K562 (cell line): ENCODE measurements around the gene DCLK1. TPM values are rescaled to one million over a fixed set of nuclear protein-coding genes. Genes with fewer than 3 reads are reported as not detected.

Experiments used
- ATAC-seq: fragments of 200-7000 bp; cut with Tn5 transposase; 3 replicates; pipeline ENCODE4 v1.9.1; 2020; ENCODE audit warnings: moderate library complexity
- BruUV-seq: library from RNA; stranded (reverse); fragments of 400-500 nt; replicated peaks from 2 replicates; lab custom pipeline; 2021; lab: Mats Ljungman, UMichigan
- CTCF ChIA-PET: fragments of 300-600 bp; formaldehyde crosslinking; extraction: SDS; loops from one replicate; lab custom pipeline; 2021; ENCODE audit warnings: low intra/inter-chr PET ratio; lab: Yijun Ruan, JAX
- POLR2A ChIA-PET: fragments of 300-600, 350-650 bp; sonication (Branson Sonifier 250); formaldehyde crosslinking; extraction: SDS; loops from one replicate; lab custom pipeline; 2021; ENCODE audit warnings: antibody characterized with exemption, inconsistent platforms; lab: Yijun Ruan, JAX
- DNase-seq, 4 experiments: peaks; one replicate each; pipeline versions ENCODE4 v3.0.0 to v3.0.0-alpha.2; 2011 to 2018; ENCODE audit warnings: low spot score in 3 of 4, mixed read lengths in 3 of 4; ENCODE audit errors: extremely low read depth in 1 of 4
- FAIRE-seq: peaks from 2 replicates; lab custom pipeline; 2011; peaks lifted over from hg19 to GRCh38; lab: Jason Lieb, UNC
- H2AFZ ChIP-seq: 2 replicates; pipeline ENCODE4 v1.6.0; 2011; ENCODE audit warnings: low read depth, low read length, control low read depth, inconsistent platforms
- H3K27ac ChIP-seq: fragments of 200-600 bp; 3 replicates; pipeline ENCODE4 v1.8.0; 2011; ENCODE audit warnings: low read depth, mild to moderate bottlenecking, control low read depth, inconsistent platforms, low read length, moderate library complexity, mixed read lengths; ENCODE audit errors: extremely low read depth
- H3K27me3 ChIP-seq, 2 experiments: fragments of 300-600 bp in 1 of 2; 2 replicates in 1 of 2; 3 replicates in 1 of 2; pipeline versions ENCODE4 v1.6.0 to v1.8.0; 2011; ENCODE audit warnings: inconsistent platforms in 2 of 2, low read length in 2 of 2, mild to moderate bottlenecking in 1 of 2, mixed read lengths in 1 of 2, moderate library complexity in 1 of 2; ENCODE audit not compliant: control insufficient read depth in 2 of 2, insufficient read depth in 2 of 2
- H3K36me3 ChIP-seq: fragments of 300-600 bp; 3 replicates; pipeline ENCODE4 v1.8.0; 2011; ENCODE audit warnings: mild to moderate bottlenecking, low read length, inconsistent platforms; ENCODE audit not compliant: control insufficient read depth, insufficient read depth
- H3K4me1 ChIP-seq, 2 experiments: fragments of 200-600 bp in 1 of 2; replicated peaks in 1 of 2; 2 replicates in 1 of 2; 3 replicates in 1 of 2; pipeline versions ENCODE4 v1.5.1 to v1.8.0; 2011; ENCODE audit warnings: inconsistent platforms in 2 of 2, low read length in 2 of 2, mild to moderate bottlenecking in 1 of 2, mixed read lengths in 1 of 2, moderate library complexity in 1 of 2; ENCODE audit not compliant: control insufficient read depth in 2 of 2, insufficient read depth in 2 of 2
- H3K4me2 ChIP-seq: 2 replicates; pipeline ENCODE4 v1.6.1; 2011; ENCODE audit warnings: low read length, control low read depth, inconsistent platforms, mixed read lengths; ENCODE audit not compliant: insufficient read depth
- H3K4me3 ChIP-seq: fragments of 200-600 bp; sonication (generic), shearing (Covaris generic); 2 replicates; pipeline ENCODE4 v1.5.1; 2016; ENCODE audit warnings: control low read depth, inconsistent platforms
- H3K79me2 ChIP-seq: fragments of 200-600 bp; 3 replicates; pipeline ENCODE4 v1.8.0; 2011; ENCODE audit warnings: low read length, inconsistent platforms; ENCODE audit not compliant: control insufficient read depth, insufficient read depth
- H3K9ac ChIP-seq, 2 experiments: 2 replicates each; pipeline versions ENCODE4 v1.6.0 to v1.6.1; 2011; ENCODE audit warnings: low read depth in 2 of 2, low read length in 2 of 2, control low read depth in 1 of 2, inconsistent platforms in 1 of 2, mild to moderate bottlenecking in 1 of 2, mixed read lengths in 1 of 2; ENCODE audit not compliant: insufficient read depth in 1 of 2
- H3K9me1 ChIP-seq: one replicate; pipeline ENCODE4 v1.6.0; 2011; ENCODE audit warnings: inconsistent platforms, mild to moderate bottlenecking, low read length, moderate library complexity; ENCODE audit not compliant: control insufficient read depth, insufficient read depth
- H3K9me3 ChIP-seq: replicated peaks from 2 replicates; pipeline ENCODE4 v1.5.1; 2011; ENCODE audit warnings: low read depth, low read length, inconsistent platforms; ENCODE audit not compliant: control insufficient read depth, insufficient read depth
- H4K20me1 ChIP-seq: replicated peaks from 2 replicates; pipeline ENCODE4 v1.6.1; 2011; ENCODE audit warnings: low read length, inconsistent platforms, mixed read lengths; ENCODE audit not compliant: control insufficient read depth, insufficient read depth
- CTBP1 ChIP-seq: fragments of 450-650 bp; IDR thresholded peaks from 2 replicates; pipeline ENCODE4 v1.6.1; 2016; ENCODE audit warnings: borderline replicate concordance
- HNRNPH1 ChIP-seq: fragments of 200-400 bp; formaldehyde crosslinking; optimal IDR thresholded peaks from 2 replicates; pipeline ENCODE3; 2017; ENCODE audit warnings: low read depth, mild to moderate bottlenecking, low read length, moderate library complexity
- NR2F6 ChIP-seq: fragments of 450-650 bp; formaldehyde crosslinking; IDR thresholded peaks from 2 replicates; pipeline ENCODE4 v1.4.0; 2020; ENCODE audit warnings: mild to moderate bottlenecking
- NUFIP1 ChIP-seq: fragments of 450-650 bp; IDR thresholded peaks from 2 replicates; pipeline ENCODE4 v1.6.1; 2018; ENCODE audit not compliant: partially characterized antibody
- SRSF9 ChIP-seq: fragments of 200-400 bp; formaldehyde crosslinking; IDR thresholded peaks from 2 replicates; pipeline ENCODE4 v1.6.1; 2017; ENCODE audit warnings: low read depth, low read length, borderline replicate concordance
- TCF15 ChIP-seq: fragments of 250-450 bp; sonication (Bioruptor Pico); IDR thresholded peaks from 2 replicates; pipeline ENCODE4 v1.8.0; 2022; ENCODE audit warnings: moderate library complexity, mild to moderate bottlenecking, inconsistent platforms
- TFAP4 ChIP-seq: sonication (generic); formaldehyde crosslinking; IDR thresholded peaks from 2 replicates; pipeline ENCODE4 v1.8.0; 2022; ENCODE audit warnings: missing genetic modification reagents, mild to moderate bottlenecking, moderate library complexity, borderline replicate concordance
- ZBTB34 ChIP-seq: fragments of 250-450 bp; sonication (Bioruptor Pico); IDR thresholded peaks from 2 replicates; pipeline ENCODE4 v1.8.0; 2021; ENCODE audit warnings: mild to moderate bottlenecking, moderate library complexity
- WGBS: fragments of 100-300 bp; shearing (Covaris generic); methylation state at CpG from one replicate; pipeline ENCODE4 v1.1.6; 2016; ENCODE audit warnings: low coverage, mixed read lengths; ENCODE audit not compliant: insufficient coverage; ENCODE audit errors: missing lambda C conversion rate; 5-methylcytosine and 5-hydroxymethylcytosine counted together
- in situ Hi-C: fragments of 300-500 bp; cut with MboI; formaldehyde crosslinking; loops from 4 replicates; pipeline ENCODE4 v1.15.0; 2018; ENCODE audit warnings: inconsistent platforms, mixed read lengths
- intact Hi-C: fragments of 100-400 bp; cut with micrococcal nuclease; formaldehyde crosslinking; loops from 2 replicates; pipeline ENCODE4 v1.14.2; 2022
- polyA plus RNA-seq, 8 experiments: library from polyadenylated mRNA; depleted of rRNA in 4 of 8; stranded (reverse) in 5 of 8; unstranded in 3 of 8; fragments of >200 nt; fragmentation: Nextera tagmentation in 2 of 8; fragmentation: Illumina TruSeq in 1 of 8; extraction: Ambion mirVana in 2 of 8; extraction: Trizol in 1 of 8; gene quantifications; 2 replicates each; pipeline versions ENCODE4 v1.2.1 to v1.2.3, GENCODE V29; 2011 to 2014; ENCODE audit warnings: inconsistent platforms in 1 of 8, missing spikeins in 1 of 8
- total RNA-seq, 7 experiments: library from RNA; depleted of rRNA in 6 of 7; stranded (reverse); fragments of >200 nt in 6 of 7; fragmentation: Illumina TruSeq in 2 of 7; extraction: Trizol in 2 of 7; gene quantifications; 2 replicates each; pipeline versions ENCODE4 v1.2.1 to v1.2.3, GENCODE V29; 2011 to 2021; ENCODE audit warnings: low replicate concordance in 1 of 7

The DCLK1 gene
- total and polyA plus RNA-seq, 9 of the 15 experiments (the other 6 are each of a cell fraction or from before 2014, with no cell fraction given) = 0.07 TPM; not detected in 8

- no peak for FAIRE-seq
- TF ChIP-seq CTBP1 = no peak
- TF ChIP-seq NUFIP1 = no peak
- no peak for TF ChIP-seq SRSF9
- no peak for TF ChIP-seq TFAP4
- no peak for TF ChIP-seq ZBTB34 (CRISPR knock-in tag)
- no peak for TF ChIP-seq TCF15
- no peak for TF ChIP-seq NR2F6 (CRISPR knock-in tag)
- TF ChIP-seq HNRNPH1 = no peak
- POLR2A ChIA-PET = no interaction called here
- ATAC-seq = no peak
- Histone ChIP-seq H3K36me3 (no peaks in the 10 kb centered on the region), H3K9me1 (no peaks in the 10 kb centered on the region), H3K4me1 (no peaks in the 10 kb centered on the region), H3K27ac (no peak overlapping the region), H2AFZ (no peak overlapping the region), H3K9ac (no peak overlapping the region), H3K9me3 (no peaks in the 10 kb centered on the region), H3K4me2 (no peak overlapping the region), H4K20me1 (no peaks in the 10 kb centered on the region), H3K4me3 (no peak overlapping the region), H3K79me2 (no peaks in the 10 kb centered on the region), H3K27me3 (no peaks in the 10 kb centered on the region)
- intact Hi-C loops (no loop called here), in situ Hi-C loops (no loop called here)
- CTCF ChIA-PET = no interaction called here
- no TSS peak for BruUV-seq
- WGBS = 3% methylated on average over 4 of the region's 4 CpGs
- DNase-seq = no peak
Measured at GRCh38 chr13:36055366-36055765, 75.8 kb downstream of the DCLK1 start.
